Thymus (tissue), 11 donors: ENCODE results near the gene TAS2R40. TPM values are rescaled to one million over a fixed set of nuclear protein-coding genes. Genes with fewer than 3 reads are reported as not detected.

Source experiments
- DNase-seq, 9 donors: peaks; one replicate each; pipeline ENCODE4 v3.0.0-alpha.2; 2013; ENCODE audit warnings: low spot score in 9 of 9, low read depth in 6 of 9, missing footprints in 1 of 9
- H3K27ac ChIP-seq, 2 donors: one replicate each; pipeline ENCODE4 v1.5.1; 2013; ENCODE audit warnings: control low read depth in 1 of 2, low read depth in 1 of 2, low read length in 1 of 2, mild to moderate bottlenecking in 1 of 2, moderate library complexity in 1 of 2
- H3K27me3 ChIP-seq, 2 donors: one replicate each; pipeline ENCODE4 v1.5.1; 2013; ENCODE audit warnings: low read length in 1 of 2; ENCODE audit not compliant: control insufficient read depth in 2 of 2, insufficient read depth in 1 of 2
- H3K36me3 ChIP-seq, 2 donors: one replicate each; pipeline ENCODE4 v1.5.1; 2013; ENCODE audit warnings: low read length in 1 of 2, mild to moderate bottlenecking in 1 of 2, moderate library complexity in 1 of 2; ENCODE audit not compliant: control insufficient read depth in 2 of 2, insufficient read depth in 2 of 2
- H3K4me1 ChIP-seq, 2 donors: one replicate each; pipeline ENCODE4 v1.5.1; 2013; ENCODE audit warnings: low read length in 2 of 2; ENCODE audit not compliant: control insufficient read depth in 2 of 2, insufficient read depth in 2 of 2
- H3K4me3 ChIP-seq, 2 donors: one replicate each; pipeline ENCODE4 v1.5.1; 2013; ENCODE audit warnings: low read length in 2 of 2, control low read depth in 1 of 2, mild to moderate bottlenecking in 1 of 2
- H3K9me3 ChIP-seq, 2 donors: one replicate each; pipeline ENCODE4 v1.5.1; 2013; ENCODE audit warnings: low read length in 1 of 2, mild to moderate bottlenecking in 1 of 2; ENCODE audit not compliant: control insufficient read depth in 2 of 2, insufficient read depth in 1 of 2
- WGBS: extraction: QIAGEN DNeasy Blood & Tissue Kit; methylation state at CpG from one replicate; pipeline ENCODE4 v1.1.7; 2013; 5-methylcytosine and 5-hydroxymethylcytosine counted together
- polyA plus RNA-seq: library from polyadenylated mRNA; stranded (reverse); fragments of 200-250 nt; gene quantifications from one replicate; pipeline ENCODE4 v1.2.3, GENCODE V29; 2013
- total RNA-seq: library from RNA; stranded (reverse); fragments of 120-200 nt; gene quantifications from one replicate; pipeline ENCODE4 v1.2.4, GENCODE V29; 2013
- donor health status: healthy.

The TAS2R40 gene
- total and polyA plus RNA-seq, 2 donors = not detected

GRCh38 chr7:143216686-143217085 is 5.2 kb upstream of the TAS2R40 start:
- Histone ChIP-seq H3K4me3 (no peak overlapping the region), H3K36me3 (no peaks in the 10 kb centered on the region), H3K4me1 (no peaks in the 10 kb centered on the region), H3K9me3 (no peaks in the 10 kb centered on the region), H3K27me3 (no peaks in the 10 kb centered on the region), H3K27ac (no peak overlapping the region)
- 97% methylated on average over 2 of the region's 2 CpGs for WGBS
- no peak for DNase-seq

GRCh38 chr7:143217806-143218205 is 4.0 kb upstream of the TAS2R40 start:
- Histone ChIP-seq H3K4me1 (no peaks in the 10 kb centered on the region), H3K9me3 (no peaks in the 10 kb centered on the region), H3K36me3 (no peaks in the 10 kb centered on the region), H3K27me3 (no peaks in the 10 kb centered on the region), H3K27ac (no peak overlapping the region), H3K4me3 (no peak overlapping the region)
- DNase-seq = no peak
- WGBS = 97% methylated on average over 2 of the region's 2 CpGs

- Histone ChIP-seq H3K36me3 (no peaks in the 10 kb centered on the region), H3K27ac (no peak overlapping the region), H3K4me1 (no peaks in the 10 kb centered on the region), H3K27me3 (no peaks in the 10 kb centered on the region), H3K4me3 (no peak overlapping the region), H3K9me3 (no peaks in the 10 kb centered on the region)
- WGBS = 92% methylated on average over 2 of the region's 2 CpGs
- no peak for DNase-seq
Observed at GRCh38 chr7:143221286-143221685, 551 bp upstream of the TAS2R40 start.

GRCh38 chr7:143222782-143223181 is 945 bp downstream of the TAS2R40 start:
- no peaks in the 10 kb centered on the region for H3K36me3 ChIP-seq
- no peak overlapping the region for H3K27ac ChIP-seq
- peaks cover 0 to 3% of the 10 kb centered on the region in 2 donors for H3K9me3 ChIP-seq
- H3K27me3 ChIP-seq = no peaks in the 10 kb centered on the region
- DNase-seq = no peak
- 74% methylated on average over 7 of the region's 7 CpGs for WGBS
- no peaks in the 10 kb centered on the region for H3K4me1 ChIP-seq
- no peak overlapping the region for H3K4me3 ChIP-seq

GRCh38 chr7:143223784-143224183 is 1.9 kb downstream of the TAS2R40 start:
- Histone ChIP-seq H3K27me3 (no peaks in the 10 kb centered on the region), H3K9me3 (peaks cover 0 to 3% of the 10 kb centered on the region in 2 donors), H3K4me3 (no peak overlapping the region), H3K36me3 (no peaks in the 10 kb centered on the region), H3K4me1 (no peaks in the 10 kb centered on the region), H3K27ac (no peak overlapping the region)
- WGBS = 85% methylated on average over 4 of the region's 4 CpGs
- DNase-seq = no peak

- DNase-seq = no peak
- Histone ChIP-seq H3K4me1 (no peaks in the 10 kb centered on the region), H3K27ac (no peak overlapping the region), H3K36me3 (no peaks in the 10 kb centered on the region), H3K9me3 (peaks cover 0 to 3% of the 10 kb centered on the region in 2 donors), H3K4me3 (no peak overlapping the region), H3K27me3 (no peaks in the 10 kb centered on the region)
- 98% methylated on average over 5 of the region's 5 CpGs for WGBS
Observed at GRCh38 chr7:143225047-143225446, 3.2 kb downstream of the TAS2R40 start.

- Histone ChIP-seq H3K9me3 (peaks cover 0 to 3% of the 10 kb centered on the region in 2 donors), H3K36me3 (no peaks in the 10 kb centered on the region), H3K27ac (no peak overlapping the region), H3K4me3 (no peak overlapping the region), H3K4me1 (no peaks in the 10 kb centered on the region), H3K27me3 (no peaks in the 10 kb centered on the region)
- WGBS = 90% methylated on average over 1 of the region's 1 CpG
- DNase-seq = no peak
Observed at GRCh38 chr7:143227806-143228205, 6.0 kb downstream of the TAS2R40 start.

- WGBS = 91% methylated on average over 9 of the region's 9 CpGs
- Histone ChIP-seq H3K36me3 (no peaks in the 10 kb centered on the region), H3K9me3 (peaks cover 0 to 3% of the 10 kb centered on the region in 2 donors), H3K4me1 (no peaks in the 10 kb centered on the region), H3K4me3 (no peak overlapping the region), H3K27ac (no peak overlapping the region), H3K27me3 (no peaks in the 10 kb centered on the region)
- no peak for DNase-seq
Observed at GRCh38 chr7:143229054-143229790, 7.4 kb downstream of the TAS2R40 start.

GRCh38 chr7:143230602-143231457 is 9.0 kb downstream of the TAS2R40 start:
- no peak for DNase-seq
- H3K4me3 ChIP-seq = no peak overlapping the region
- 98% methylated on average over 2 of the region's 2 CpGs for WGBS

More at GRCh38 chr7:143230602-143231457, 9.0 kb downstream of the TAS2R40 start:
- Histone ChIP-seq H3K27ac (no peak overlapping the region), H3K4me1 (no peaks in the 10 kb centered on the region), H3K9me3 (peaks cover 0 to 3% of the 10 kb centered on the region in 2 donors), H3K36me3 (no peaks in the 10 kb centered on the region), H3K27me3 (no peaks in the 10 kb centered on the region)
